GM23338 (cell line): ENCODE measurements around the gene DNAJC5G. TPM values are rescaled to one million over a fixed set of nuclear protein-coding genes. Genes with fewer than 3 reads are reported as not detected.

Experiments
- EZH2 ChIP-seq: fragments of 200-600 bp; sonication (generic); IDR thresholded peaks from one replicate; pipeline ENCODE4 v1.8.0; 2017; ENCODE audit warnings: antibody characterized with exemption, mild to moderate bottlenecking, low read depth; ENCODE audit not compliant: unreplicated experiment
- EZH2phosphoT487 ChIP-seq: fragments of 200-600 bp; sonication (generic); IDR thresholded peaks from one replicate; pipeline ENCODE4 v1.8.1; 2018; ENCODE audit warnings: antibody characterized with exemption; ENCODE audit not compliant: unreplicated experiment
- JUNB ChIP-seq: IDR thresholded peaks from one replicate; pipeline ENCODE4 v1.6.1; 2016; ENCODE audit warnings: antibody characterized with exemption; ENCODE audit not compliant: unreplicated experiment
- NANOG ChIP-seq: IDR thresholded peaks from 2 replicates; pipeline ENCODE4 v1.6.1; 2016; ENCODE audit warnings: antibody characterized with exemption, borderline replicate concordance
- POLR2AphosphoS5 ChIP-seq: IDR thresholded peaks from 2 replicates; pipeline ENCODE4 v1.6.1; 2016; ENCODE audit warnings: antibody characterized with exemption, low read depth
- STAT1 ChIP-seq: IDR thresholded peaks from one replicate; pipeline ENCODE4 v1.6.1; 2016; ENCODE audit warnings: antibody characterized with exemption; ENCODE audit not compliant: unreplicated experiment
- polyA plus RNA-seq: library from polyadenylated mRNA; unstranded; fragments of >200 nt; fragmentation: Nextera tagmentation; extraction: Ambion mirVana; gene quantifications from 2 replicates; pipeline ENCODE4 v1.2.1, GENCODE V29; 2016
- total RNA-seq: library from RNA; depleted of rRNA; stranded (reverse); fragments of >200 nt; shearing (Covaris generic); gene quantifications from 2 replicates; pipeline ENCODE4 v1.2.3, GENCODE V29; 2014
- TF ChIP-seq, protein P1 (sequence below): fragments of 250-450 bp; sonication (Bioruptor Pico); IDR thresholded peaks from 2 replicates; pipeline ENCODE4 v1.5.0; 2020; ENCODE audit warnings: mild to moderate bottlenecking, moderate library complexity
- TF ChIP-seq, protein P2 (sequence below), 2 experiments: fragments of 200-600 bp in 1 of 2; sonication (generic) in 1 of 2; conservative IDR thresholded peaks; 2 replicates each; pipeline versions ENCODE4 v1.5.1 to v1.6.1; 2016 to 2017; ENCODE audit warnings: antibody characterized with exemption in 2 of 2, low read depth in 2 of 2, mild to moderate bottlenecking in 2 of 2, moderate library complexity in 1 of 2

The DNAJC5G gene
- total and polyA plus RNA-seq, 2 experiments from 2014 or later, result 0.59 TPM; not detected in 1

DNA sequence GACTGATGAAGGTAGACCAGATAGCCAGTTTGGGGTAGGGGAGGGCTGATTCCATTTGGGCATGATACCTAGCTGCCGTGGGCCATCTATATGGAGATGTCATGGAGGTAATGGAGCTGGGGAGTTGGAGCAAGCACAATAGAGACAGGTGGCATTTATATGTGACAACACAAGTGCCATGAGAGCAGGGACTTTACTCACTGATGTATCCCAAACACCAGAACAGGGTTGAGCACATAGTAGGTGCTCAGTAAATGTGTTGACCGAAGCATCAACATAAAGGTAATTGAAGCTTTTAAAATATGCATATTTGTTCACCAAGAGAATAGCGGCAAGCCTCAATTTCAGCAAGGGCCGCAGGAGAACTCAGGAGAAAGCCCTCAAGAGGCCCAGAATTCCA, 27.3 kb upstream of the DNAJC5G start (continued):
- TF ChIP-seq, protein P1, sequence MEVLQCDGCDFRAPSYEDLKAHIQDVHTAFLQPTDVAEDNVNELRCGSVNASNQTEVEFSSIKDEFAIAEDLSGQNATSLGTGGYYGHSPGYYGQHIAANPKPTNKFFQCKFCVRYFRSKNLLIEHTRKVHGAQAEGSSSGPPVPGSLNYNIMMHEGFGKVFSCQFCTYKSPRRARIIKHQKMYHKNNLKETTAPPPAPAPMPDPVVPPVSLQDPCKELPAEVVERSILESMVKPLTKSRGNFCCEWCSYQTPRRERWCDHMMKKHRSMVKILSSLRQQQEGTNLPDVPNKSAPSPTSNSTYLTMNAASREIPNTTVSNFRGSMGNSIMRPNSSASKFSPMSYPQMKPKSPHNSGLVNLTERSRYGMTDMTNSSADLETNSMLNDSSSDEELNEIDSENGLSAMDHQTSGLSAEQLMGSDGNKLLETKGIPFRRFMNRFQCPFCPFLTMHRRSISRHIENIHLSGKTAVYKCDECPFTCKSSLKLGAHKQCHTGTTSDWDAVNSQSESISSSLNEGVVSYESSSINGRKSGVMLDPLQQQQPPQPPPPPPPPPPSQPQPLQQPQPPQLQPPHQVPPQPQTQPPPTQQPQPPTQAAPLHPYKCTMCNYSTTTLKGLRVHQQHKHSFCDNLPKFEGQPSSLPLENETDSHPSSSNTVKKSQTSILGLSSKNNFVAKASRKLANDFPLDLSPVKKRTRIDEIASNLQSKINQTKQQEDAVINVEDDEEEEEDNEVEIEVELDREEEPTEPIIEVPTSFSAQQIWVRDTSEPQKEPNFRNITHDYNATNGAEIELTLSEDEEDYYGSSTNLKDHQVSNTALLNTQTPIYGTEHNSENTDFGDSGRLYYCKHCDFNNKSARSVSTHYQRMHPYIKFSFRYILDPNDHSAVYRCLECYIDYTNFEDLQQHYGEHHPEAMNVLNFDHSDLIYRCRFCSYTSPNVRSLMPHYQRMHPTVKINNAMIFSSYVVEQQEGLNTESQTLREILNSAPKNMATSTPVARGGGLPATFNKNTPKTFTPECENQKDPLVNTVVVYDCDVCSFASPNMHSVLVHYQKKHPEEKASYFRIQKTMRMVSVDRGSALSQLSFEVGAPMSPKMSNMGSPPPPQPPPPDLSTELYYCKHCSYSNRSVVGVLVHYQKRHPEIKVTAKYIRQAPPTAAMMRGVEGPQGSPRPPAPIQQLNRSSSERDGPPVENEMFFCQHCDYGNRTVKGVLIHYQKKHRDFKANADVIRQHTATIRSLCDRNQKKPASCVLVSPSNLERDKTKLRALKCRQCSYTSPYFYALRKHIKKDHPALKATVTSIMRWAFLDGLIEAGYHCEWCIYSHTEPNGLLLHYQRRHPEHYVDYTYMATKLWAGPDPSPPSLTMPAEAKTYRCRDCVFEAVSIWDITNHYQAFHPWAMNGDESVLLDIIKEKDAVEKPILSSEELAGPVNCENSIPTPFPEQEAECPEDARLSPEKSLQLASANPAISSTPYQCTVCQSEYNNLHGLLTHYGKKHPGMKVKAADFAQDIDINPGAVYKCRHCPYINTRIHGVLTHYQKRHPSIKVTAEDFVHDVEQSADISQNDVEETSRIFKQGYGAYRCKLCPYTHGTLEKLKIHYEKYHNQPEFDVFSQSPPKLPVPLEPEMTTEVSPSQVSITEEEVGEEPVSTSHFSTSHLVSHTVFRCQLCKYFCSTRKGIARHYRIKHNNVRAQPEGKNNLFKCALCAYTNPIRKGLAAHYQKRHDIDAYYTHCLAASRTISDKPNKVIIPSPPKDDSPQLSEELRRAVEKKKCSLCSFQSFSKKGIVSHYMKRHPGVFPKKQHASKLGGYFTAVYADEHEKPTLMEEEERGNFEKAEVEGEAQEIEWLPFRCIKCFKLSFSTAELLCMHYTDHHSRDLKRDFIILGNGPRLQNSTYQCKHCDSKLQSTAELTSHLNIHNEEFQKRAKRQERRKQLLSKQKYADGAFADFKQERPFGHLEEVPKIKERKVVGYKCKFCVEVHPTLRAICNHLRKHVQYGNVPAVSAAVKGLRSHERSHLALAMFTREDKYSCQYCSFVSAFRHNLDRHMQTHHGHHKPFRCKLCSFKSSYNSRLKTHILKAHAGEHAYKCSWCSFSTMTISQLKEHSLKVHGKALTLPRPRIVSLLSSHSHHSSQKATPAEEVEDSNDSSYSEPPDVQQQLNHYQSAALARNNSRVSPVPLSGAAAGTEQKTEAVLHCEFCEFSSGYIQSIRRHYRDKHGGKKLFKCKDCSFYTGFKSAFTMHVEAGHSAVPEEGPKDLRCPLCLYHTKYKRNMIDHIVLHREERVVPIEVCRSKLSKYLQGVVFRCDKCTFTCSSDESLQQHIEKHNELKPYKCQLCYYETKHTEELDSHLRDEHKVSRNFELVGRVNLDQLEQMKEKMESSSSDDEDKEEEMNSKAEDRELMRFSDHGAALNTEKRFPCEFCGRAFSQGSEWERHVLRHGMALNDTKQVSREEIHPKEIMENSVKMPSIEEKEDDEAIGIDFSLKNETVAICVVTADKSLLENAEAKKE (CRISPR knock-in tag), result no peak
- no peak for TF ChIP-seq POLR2AphosphoS5
- TF ChIP-seq, protein P2, sequence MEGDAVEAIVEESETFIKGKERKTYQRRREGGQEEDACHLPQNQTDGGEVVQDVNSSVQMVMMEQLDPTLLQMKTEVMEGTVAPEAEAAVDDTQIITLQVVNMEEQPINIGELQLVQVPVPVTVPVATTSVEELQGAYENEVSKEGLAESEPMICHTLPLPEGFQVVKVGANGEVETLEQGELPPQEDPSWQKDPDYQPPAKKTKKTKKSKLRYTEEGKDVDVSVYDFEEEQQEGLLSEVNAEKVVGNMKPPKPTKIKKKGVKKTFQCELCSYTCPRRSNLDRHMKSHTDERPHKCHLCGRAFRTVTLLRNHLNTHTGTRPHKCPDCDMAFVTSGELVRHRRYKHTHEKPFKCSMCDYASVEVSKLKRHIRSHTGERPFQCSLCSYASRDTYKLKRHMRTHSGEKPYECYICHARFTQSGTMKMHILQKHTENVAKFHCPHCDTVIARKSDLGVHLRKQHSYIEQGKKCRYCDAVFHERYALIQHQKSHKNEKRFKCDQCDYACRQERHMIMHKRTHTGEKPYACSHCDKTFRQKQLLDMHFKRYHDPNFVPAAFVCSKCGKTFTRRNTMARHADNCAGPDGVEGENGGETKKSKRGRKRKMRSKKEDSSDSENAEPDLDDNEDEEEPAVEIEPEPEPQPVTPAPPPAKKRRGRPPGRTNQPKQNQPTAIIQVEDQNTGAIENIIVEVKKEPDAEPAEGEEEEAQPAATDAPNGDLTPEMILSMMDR (conservative IDR thresholded peaks at IDR 0.05; ENCODE audit: low read depth in 2 of 2), result no peak
- no peak for TF ChIP-seq EZH2
- no peak for TF ChIP-seq JUNB
- no peak for TF ChIP-seq EZH2phosphoT487
- TF ChIP-seq NANOG, result no peak
- TF ChIP-seq STAT1, result no peak
